Measurements from ENCODE around the gene ZNF678.

ZNF678 gene

GRCh38 chr1:227561241-227561907 lies 2.0 kb upstream of the ZNF678 start:
- no peak overlapping the region for H3K4me3 ChIP-seq (ENCODE audit: low read depth, low read length)
- TF ChIP-seq CTCF (IDR thresholded peaks at IDR 0.05; ENCODE audit: borderline replicate concordance, insufficient read depth, low read depth, low read length) = no peak

- no peak for TF ChIP-seq CTCF (IDR thresholded peaks at IDR 0.05; ENCODE audit: borderline replicate concordance, insufficient read depth, low read depth, low read length)
- no peak overlapping the region for H3K4me3 ChIP-seq (ENCODE audit: low read depth, low read length)
Observed at GRCh38 chr1:227562037-227562436, 1.3 kb upstream of the ZNF678 start.

- H3K4me3 ChIP-seq (ENCODE audit: low read depth, low read length) = no peak overlapping the region
- TF ChIP-seq CTCF (IDR thresholded peaks at IDR 0.05; ENCODE audit: borderline replicate concordance, insufficient read depth, low read depth, low read length) = no peak
Observed at GRCh38 chr1:227562933-227563323, 428 bp upstream of the ZNF678 start.

GRCh38 chr1:227567256-227567655 lies 3.9 kb downstream of the ZNF678 start:
- TF ChIP-seq CTCF (IDR thresholded peaks at IDR 0.05; ENCODE audit: borderline replicate concordance, insufficient read depth, low read depth, low read length) = no peak
- H3K4me3 ChIP-seq (ENCODE audit: low read depth, low read length) = no peak overlapping the region

GRCh38 chr1:227568593-227568992 lies 5.2 kb downstream of the ZNF678 start:
- TF ChIP-seq CTCF (IDR thresholded peaks at IDR 0.05; ENCODE audit: borderline replicate concordance, insufficient read depth, low read depth, low read length) = no peak
- H3K4me3 ChIP-seq (ENCODE audit: low read depth, low read length) = no peak overlapping the region

- no peak for TF ChIP-seq CTCF (IDR thresholded peaks at IDR 0.05; ENCODE audit: borderline replicate concordance, insufficient read depth, low read depth, low read length)
- H3K4me3 ChIP-seq (ENCODE audit: low read depth, low read length) = no peak overlapping the region
Observed at GRCh38 chr1:227572752-227573151, 9.4 kb downstream of the ZNF678 start.

- TF ChIP-seq CTCF (IDR thresholded peaks at IDR 0.05; ENCODE audit: borderline replicate concordance, insufficient read depth, low read depth, low read length) = no peak
- H3K4me3 ChIP-seq (ENCODE audit: low read depth, low read length) = no peak overlapping the region
Observed at GRCh38 chr1:227574926-227575325, 11.6 kb downstream of the ZNF678 start.
